Caki2 (cell line): ENCODE results near the gene CUBN. TPM values are rescaled to one million over a fixed set of nuclear protein-coding genes. Genes with fewer than 3 reads are reported as not detected.
"Not testable (repeated sequence)": the region's sequence is repeated elsewhere in the genome, so short reads cannot be mapped to it uniquely, and the experiment has no call there.

Experiments used
- DNase-seq: peaks from one replicate; pipeline ENCODE4 v3.0.0-alpha.2; 2015; ENCODE audit warnings: low read depth
- in situ Hi-C: cut with HindIII; loops from 2 replicates; pipeline ENCODE4 v1.10.0; 2016; ENCODE audit warnings: low sequenced_read_pairs, low pct_unique_long_range_greater_than_20kb, mixed read lengths
- total RNA-seq: library from RNA; depleted of rRNA; stranded (reverse); fragments of >200 nt; shearing (Covaris generic); gene quantifications from 2 replicates; pipeline ENCODE4 v1.2.3, GENCODE V29; 2014; ENCODE audit warnings: low replicate concordance

Gene CUBN
- total RNA-seq, 1 experiment from 2014 or later = 0.34 TPM

- in situ Hi-C loops = no loop called here
- no peak for DNase-seq
Measured at GRCh38 chr10:17031637-17032635, 97.7 kb downstream of the CUBN start.

GRCh38 chr10:17029581-17030271 is 99.9 kb downstream of the CUBN start:
- in situ Hi-C loops = no loop called here
- no peak for DNase-seq

DNA sequence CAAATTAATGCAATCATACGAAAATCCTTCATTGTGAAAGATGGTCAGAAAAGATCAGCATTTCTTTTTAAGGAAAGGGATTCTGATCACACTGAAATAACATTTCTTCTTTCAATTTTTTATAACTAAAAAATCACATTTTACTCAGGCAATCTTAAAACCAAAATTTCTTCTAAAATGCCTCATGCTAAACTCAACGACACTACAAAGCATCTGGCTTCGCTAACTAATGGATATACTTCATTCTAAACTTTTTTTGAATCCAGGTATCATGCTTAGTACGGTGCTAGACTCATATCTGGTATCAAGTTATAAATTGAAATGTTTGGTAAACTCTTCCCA is 100.4 kb downstream of the CUBN start:
- no peak for DNase-seq
- in situ Hi-C loops = no loop called here

DNA sequence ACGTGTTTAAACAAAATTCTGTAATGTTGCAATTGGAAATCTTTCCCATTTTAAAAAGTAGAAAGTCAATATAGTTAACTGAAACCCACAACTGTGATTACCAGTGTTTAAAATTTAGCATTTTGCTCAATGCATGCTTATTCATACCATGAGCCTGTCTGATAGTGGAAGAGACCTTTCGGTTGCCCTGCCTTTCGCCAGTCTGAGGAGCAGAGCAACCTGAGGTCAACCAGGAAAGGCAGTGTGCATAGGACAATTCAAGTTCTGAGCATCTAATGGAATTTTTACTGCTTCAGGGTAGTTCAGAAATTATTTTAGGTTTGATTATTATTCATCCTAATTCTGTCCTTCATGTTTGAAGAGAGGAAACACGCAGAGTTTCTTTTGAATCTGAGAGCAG is 100.8 kb downstream of the CUBN start:
- no peak for DNase-seq
- in situ Hi-C loops = no loop called here

GRCh38 chr10:17026686-17027485 is 102.7 kb downstream of the CUBN start:
- DNase-seq = no peak
- in situ Hi-C loops = no loop called here

- DNase-seq = peak; percentile 71
- in situ Hi-C loops = no loop called here
Measured at GRCh38 chr10:17025444-17026295, 103.9 kb downstream of the CUBN start.

DNA sequence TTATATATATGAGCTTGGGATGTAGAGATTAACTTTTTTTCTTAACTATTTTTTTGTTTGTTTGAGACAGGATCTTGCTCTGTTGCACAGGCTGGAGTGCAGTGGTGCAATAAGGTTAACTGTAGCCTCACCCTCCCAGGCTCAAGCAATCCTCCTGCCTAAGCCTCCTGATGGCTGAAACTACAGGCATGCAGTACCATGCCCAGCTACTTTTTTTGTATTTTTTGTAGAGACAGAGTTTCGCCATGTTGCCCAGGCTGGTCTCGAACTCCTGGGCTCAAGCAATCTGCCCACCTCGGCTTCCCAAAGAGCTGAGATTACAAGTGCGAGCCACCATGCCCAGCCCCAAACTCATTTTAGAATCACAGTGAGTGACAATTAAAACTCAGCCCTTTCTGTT is 105.2 kb downstream of the CUBN start:
- in situ Hi-C loops = no loop called here
- no peak for DNase-seq

DNA sequence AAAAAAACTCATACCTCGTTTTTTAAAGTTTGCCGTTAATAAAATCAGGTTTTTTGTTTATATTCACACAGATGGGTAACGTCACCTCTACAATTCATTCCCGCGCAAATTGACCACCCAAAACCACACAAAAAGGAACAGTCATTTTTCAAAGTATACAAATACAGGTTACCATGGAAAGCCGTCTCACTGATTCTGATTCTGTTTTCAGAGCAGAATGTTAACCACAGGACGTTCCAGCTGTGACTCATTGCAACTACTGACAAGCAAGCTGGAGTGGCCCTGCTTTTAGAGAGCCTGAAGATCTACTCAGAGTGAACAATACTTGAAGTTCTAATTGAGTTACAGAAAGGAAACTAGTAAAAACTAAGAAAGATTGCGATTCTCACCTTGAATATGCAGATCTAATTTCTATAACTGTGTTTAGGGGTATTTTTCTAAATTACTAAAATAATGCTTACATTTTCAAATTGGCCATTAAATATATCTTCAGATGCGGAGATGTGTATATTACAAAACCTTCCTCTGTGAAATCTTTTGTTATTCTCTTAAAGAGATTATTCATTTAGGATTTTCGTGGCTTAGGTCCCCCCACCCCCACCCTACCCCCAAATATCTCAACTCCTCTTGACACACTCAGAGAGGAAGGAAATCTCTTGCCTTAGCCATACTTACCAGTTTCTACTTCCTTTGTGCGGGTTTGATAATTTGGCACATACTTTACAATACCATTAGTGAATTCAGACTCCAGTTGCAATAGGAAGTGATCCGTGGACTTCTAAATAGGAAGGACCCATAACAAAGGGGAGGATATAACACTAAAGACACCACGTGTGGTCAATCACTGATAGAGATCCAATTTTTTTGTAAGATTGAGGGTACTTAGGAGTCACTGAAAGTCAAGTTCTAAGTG is 106.0 kb downstream of the CUBN start:
- DNase-seq = peak; percentile 90
- in situ Hi-C loops = no loop called here

DNA sequence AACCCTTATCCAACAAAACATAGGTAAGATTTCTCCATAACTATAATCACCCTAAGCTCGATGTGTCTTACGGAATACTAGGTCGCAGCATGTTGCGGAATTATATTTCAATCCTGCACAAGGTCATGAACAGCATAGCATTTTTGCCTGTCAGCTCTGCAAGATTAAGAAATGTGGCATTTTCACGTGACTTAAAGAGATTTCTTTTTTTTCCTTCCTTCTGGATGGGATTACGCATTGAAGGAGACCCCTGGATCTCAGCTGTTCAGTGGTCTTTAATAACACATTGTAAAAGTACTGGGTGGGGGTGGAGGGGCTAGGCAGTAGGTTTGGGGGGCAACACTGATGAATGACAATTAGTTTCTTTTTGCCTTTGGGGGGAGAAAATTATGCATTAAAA is 106.7 kb downstream of the CUBN start:
- in situ Hi-C loops = no loop called here
- no peak for DNase-seq

GRCh38 chr10:17022466-17022825 is 107.2 kb downstream of the CUBN start:
- in situ Hi-C loops = no loop called here

GRCh38 chr10:17021656-17022465 is 107.8 kb downstream of the CUBN start:
- in situ Hi-C loops = no loop called here
- no peak for DNase-seq

More at GRCh38 chr10:17022466-17022825, 107.2 kb downstream of the CUBN start:
- no peak for DNase-seq

GRCh38 chr10:17019696-17020095 is 109.9 kb downstream of the CUBN start:
- in situ Hi-C loops = no loop called here
- DNase-seq = no peak

- in situ Hi-C loops, DNase-seq: not testable (repeated sequence)
Measured at GRCh38 chr10:17013131-17013983, 116.3 kb downstream of the CUBN start.

DNA sequence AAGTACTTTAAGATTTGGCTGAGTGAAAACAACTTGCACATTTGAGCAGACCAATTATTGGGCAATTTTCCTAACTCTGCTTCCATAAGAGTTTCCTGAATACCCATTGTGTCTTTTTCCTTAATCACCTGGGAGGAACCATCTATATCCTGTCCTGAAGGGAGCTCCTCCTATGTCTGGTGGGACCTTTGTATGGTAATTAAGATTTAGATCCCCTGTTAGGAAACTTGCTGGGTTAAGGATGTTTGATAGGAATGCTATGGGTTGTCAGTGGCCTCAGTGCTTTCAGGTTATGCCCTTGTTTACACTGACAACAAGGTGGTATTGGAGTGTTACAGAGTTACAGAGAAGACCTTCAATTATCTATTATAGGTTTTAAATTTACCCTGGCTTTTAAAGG is 116.9 kb downstream of the CUBN start:
- DNase-seq, in situ Hi-C loops: not testable (repeated sequence)

- in situ Hi-C loops = no loop called here
Measured at GRCh38 chr10:17010363-17011145, 119.1 kb downstream of the CUBN start.

More at GRCh38 chr10:17010363-17011145, 119.1 kb downstream of the CUBN start:
- DNase-seq = no peak
